ENCODE measurements around the gene GAB3.

DNA sequence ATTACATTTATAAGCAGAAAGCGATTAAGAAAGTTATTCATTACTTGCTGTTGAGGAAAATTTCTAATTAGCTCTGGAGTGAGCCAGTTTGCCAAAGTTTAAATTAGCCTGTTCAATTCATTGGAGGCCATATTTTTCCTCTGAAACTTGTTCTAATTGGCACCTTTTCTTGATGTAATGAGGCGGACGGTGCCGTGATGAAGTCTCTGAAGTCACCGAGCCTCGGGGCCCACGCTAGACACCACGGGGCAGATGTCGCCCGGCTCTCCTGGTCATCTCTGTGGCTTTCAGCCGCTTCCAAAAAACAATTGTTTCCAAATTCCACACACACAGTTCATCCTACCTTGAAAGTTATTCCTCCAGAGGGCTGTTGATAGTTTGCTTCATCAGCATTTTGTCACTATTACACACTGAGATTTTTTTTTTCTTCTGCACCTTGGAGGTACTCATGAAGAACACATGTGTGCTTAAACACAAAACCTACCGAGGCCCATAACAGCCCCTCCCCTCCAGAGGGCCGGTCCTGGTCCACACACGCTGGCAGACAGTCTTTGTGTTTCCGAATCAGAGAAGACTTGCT lies 93.6 kb downstream of the GAB3 start:
- TF ChIP-seq GATA3 (IDR thresholded peaks at IDR 0.05; ENCODE audit: low read depth, low read length) (no peak), GATA2 (IDR thresholded peaks at IDR 0.05; ENCODE audit: low read depth, low read length) (no peak)

All from SH-SY5Y (cell line).